DMS 273 (cell line): ENCODE measurements around the gene NUP205.

ENCODE experiments used
- DNase-seq: peaks from one replicate; lab custom pipeline; 2025; ENCODE audit not compliant: unreplicated experiment; lab: John Stamatoyannopoulos, UW

NUP205 gene

GRCh38 chr7:135550196-135550595, 7.5 kb upstream of the NUP205 start:
- no peak for DNase-seq

- no peak for DNase-seq
Measured at GRCh38 chr7:135552148-135552547, 5.6 kb upstream of the NUP205 start.

GRCh38 chr7:135553346-135553745, 4.4 kb upstream of the NUP205 start:
- no peak for DNase-seq

- peak; percentile 93 for DNase-seq
Measured at GRCh38 chr7:135558337-135558767, 635 bp downstream of the NUP205 start.

- DNase-seq = no peak
Measured at GRCh38 chr7:135558881-135559280, 1.2 kb downstream of the NUP205 start.

GRCh38 chr7:135560631-135561030, 2.9 kb downstream of the NUP205 start:
- no peak for DNase-seq

- DNase-seq = no peak
Measured at GRCh38 chr7:135562720-135563119, 5.0 kb downstream of the NUP205 start.

GRCh38 chr7:135571834-135572233, 14.1 kb downstream of the NUP205 start:
- DNase-seq = no peak

GRCh38 chr7:135573541-135573940, 15.8 kb downstream of the NUP205 start:
- DNase-seq = no peak

- DNase-seq = no peak
Measured at GRCh38 chr7:135575296-135575695, 17.6 kb downstream of the NUP205 start.

GRCh38 chr7:135578569-135578968, 20.9 kb downstream of the NUP205 start:
- no peak for DNase-seq

- DNase-seq = no peak
Measured at GRCh38 chr7:135584362-135585353, 26.9 kb downstream of the NUP205 start.

- DNase-seq = no peak
Measured at GRCh38 chr7:135597181-135597925, 39.6 kb downstream of the NUP205 start.

GRCh38 chr7:135597926-135598305, 40.2 kb downstream of the NUP205 start:
- DNase-seq = no peak

- no peak for DNase-seq
Measured at GRCh38 chr7:135599471-135599870, 41.8 kb downstream of the NUP205 start.

- no peak for DNase-seq
Measured at GRCh38 chr7:135600226-135600625, 42.5 kb downstream of the NUP205 start.

GRCh38 chr7:135601182-135601581, 43.5 kb downstream of the NUP205 start:
- DNase-seq = no peak

- DNase-seq = no peak
Measured at GRCh38 chr7:135602304-135602703, 44.6 kb downstream of the NUP205 start.

- no peak for DNase-seq
Measured at GRCh38 chr7:135616136-135616535, 58.4 kb downstream of the NUP205 start.

GRCh38 chr7:135617781-135618180, 60.1 kb downstream of the NUP205 start:
- DNase-seq = no peak

GRCh38 chr7:135618510-135618909, 60.8 kb downstream of the NUP205 start:
- no peak for DNase-seq

- DNase-seq = no peak
Measured at GRCh38 chr7:135620447-135620846, 62.7 kb downstream of the NUP205 start.
